PC-9 (cell line): ENCODE measurements around the gene ZNF341.
"Not testable (repeated sequence)": the region's sequence is repeated elsewhere in the genome, so short reads cannot be mapped to it uniquely, and the experiment has no call there.

Experiments used
- CTCF ChIP-seq: fragments of 200-600 bp; sonication (generic); conservative IDR thresholded peaks from 2 replicates; pipeline ENCODE4 v1.6.1; 2017; ENCODE audit warnings: mixed run types, antibody characterized with exemption, mild to moderate bottlenecking, moderate library complexity
- EZH2 ChIP-seq: fragments of 200-600 bp; sonication (generic); IDR thresholded peaks from 2 replicates; pipeline ENCODE4 v1.8.0; 2017; ENCODE audit warnings: antibody characterized with exemption, low read depth

- TF ChIP-seq CTCF, EZH2: not testable (repeated sequence)
These were observed 32.8 kb upstream of the ZNF341 start for GRCh38 chr20:33698966-33699365.
